ENCODE results near the gene VWA8. TPM values are rescaled to one million over a fixed set of nuclear protein-coding genes. Genes with fewer than 3 reads are reported as not detected.
"Not testable (repeated sequence)": the region's sequence is repeated elsewhere in the genome, so short reads cannot be mapped to it uniquely, and the experiment has no call there.

VWA8 gene
- total and polyA plus RNA-seq, 7 experiments from 2014 or later, result 4.8 to 26.3 (median 21.6) TPM

DNA sequence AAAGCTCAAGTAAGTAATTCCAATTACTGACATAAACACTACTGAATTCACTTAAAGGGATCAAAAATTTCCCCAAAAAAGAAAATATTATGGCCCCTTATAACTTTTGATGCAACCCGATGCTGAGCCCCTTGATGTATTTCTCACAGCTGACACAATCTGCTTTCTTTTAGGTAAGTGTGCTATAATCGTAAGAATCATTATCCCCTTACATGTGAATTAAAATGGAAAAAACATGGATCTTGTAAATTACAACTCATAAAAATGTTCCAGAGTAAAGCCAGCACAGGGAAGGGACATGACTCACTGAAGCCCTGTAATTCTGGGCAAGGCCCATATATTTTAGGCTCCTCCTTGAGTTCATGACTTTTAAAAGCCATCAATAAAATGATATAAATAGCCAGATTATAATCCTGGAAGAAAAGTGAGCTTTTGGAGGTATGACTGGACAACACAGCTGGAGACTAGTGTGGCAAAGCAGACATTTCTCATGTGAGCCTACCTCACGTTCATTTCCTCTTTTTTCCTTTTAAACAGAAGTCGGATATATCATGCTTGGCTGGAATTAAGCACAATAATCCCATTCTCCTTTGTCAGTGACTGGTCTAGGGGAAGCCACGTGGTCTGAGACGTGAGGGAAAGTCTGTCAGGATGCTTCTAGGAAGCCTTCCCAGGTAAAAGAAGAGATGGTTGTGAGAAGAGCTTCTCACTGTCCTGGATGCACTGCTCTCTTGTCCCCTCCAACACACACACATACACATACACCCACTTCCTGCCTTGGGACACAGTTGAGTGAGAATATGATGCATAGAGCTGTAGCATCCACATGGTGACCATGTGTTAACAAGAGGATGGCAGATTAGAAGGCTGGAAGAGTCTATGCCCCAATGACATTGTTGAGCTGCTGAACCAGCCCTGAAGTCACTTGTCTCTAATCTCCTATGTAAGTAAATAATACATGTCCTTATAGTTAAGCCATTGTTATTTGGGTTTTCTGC, 338.2 kb downstream of the VWA8 start:
- intact Hi-C loops (cut with micrococcal nuclease), result loop anchor here in 1 of 2 donors (5.0 kb wide), 1 partner anchor 60 kb away; no protein-coding TSS in a partner anchor
- no peaks in the 10 kb centered on the region for H3K36me3 ChIP-seq (ENCODE audit: control insufficient read depth in 2 of 3, insufficient read depth in 3 of 3, low read length in 3 of 3)
- no peak overlapping the region for H3K4me3 Mint-ChIP-seq
- no peak overlapping the region for H3K27ac ChIP-seq (ENCODE audit: low read depth, low read length)
- H3K9me3 Mint-ChIP-seq, result peaks cover 0 to 26% (median 0%) of the 10 kb centered on the region in 11 donors
- no peak for ATAC-seq
- ChIA-PET POLR2A (interaction anchor here (0.8 kb wide), 1 partner anchor 21 kb away, joined by 4 read pairs; no protein-coding TSS in a partner anchor), CTCF (interaction anchor here (0.7 kb wide), 1 partner anchor 37 kb away, joined by 3 read pairs; no protein-coding TSS in a partner anchor)
- no peaks in the 10 kb centered on the region for H3K27me3 Mint-ChIP-seq
- H3K36me3 Mint-ChIP-seq, result peaks cover 0 to 36% (median 28%) of the 10 kb centered on the region in 5 donors
- H3K4me3 ChIP-seq (ENCODE audit: low read length), result no peak overlapping the region
- peaks cover 0 to 4% (median 0%) of the 10 kb centered on the region in 7 donors for H3K4me1 Mint-ChIP-seq
- no peak for DNase-seq
- no peaks in the 10 kb centered on the region for H3K27me3 ChIP-seq (ENCODE audit: control insufficient read depth in 2 of 2, insufficient read depth in 2 of 2, low read length in 2 of 2)
- no peaks in the 10 kb centered on the region for H3K9me3 ChIP-seq (ENCODE audit: control insufficient read depth in 2 of 3, low read length in 3 of 3)
- H3K4me1 ChIP-seq (ENCODE audit: control insufficient read depth in 2 of 2, insufficient read depth in 2 of 2, low read length in 2 of 2), result no peaks in the 10 kb centered on the region
- no peak overlapping the region for H3K27ac Mint-ChIP-seq

DNA sequence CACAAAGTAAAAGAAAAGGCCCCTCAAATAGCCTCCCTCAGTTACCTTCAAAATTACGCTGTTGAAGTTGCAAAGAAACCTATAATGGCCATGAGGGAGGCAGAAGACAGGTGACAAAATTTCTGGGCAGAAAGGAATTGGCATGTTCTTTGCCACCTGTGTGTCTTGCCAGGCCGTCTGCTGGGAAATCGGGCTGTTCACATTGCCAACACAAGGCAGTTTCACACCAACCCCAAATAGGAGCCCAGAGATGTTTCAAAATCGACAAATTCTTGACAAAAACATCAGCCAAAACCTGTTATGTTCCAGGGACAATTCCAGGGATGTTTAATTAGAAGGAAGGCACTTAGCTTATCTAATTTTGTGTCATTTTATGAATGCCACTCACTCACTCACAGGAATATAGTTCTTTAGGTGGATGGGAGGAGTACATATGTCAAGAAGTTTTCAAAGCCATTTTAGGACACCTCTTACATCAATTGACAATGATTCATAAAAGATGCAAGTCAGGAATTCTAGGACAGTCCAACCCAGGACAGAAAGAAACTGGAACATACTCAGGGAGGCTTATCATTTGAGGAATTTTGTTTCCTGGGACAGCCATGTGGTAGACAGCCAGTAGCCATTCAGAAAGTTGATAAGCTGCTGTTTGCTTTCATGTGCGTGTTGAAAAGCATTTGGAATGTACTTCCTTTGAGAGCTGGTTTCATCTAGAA, 339.0 kb downstream of the VWA8 start:
- Histone ChIP-seq H3K27ac (ENCODE audit: low read depth, low read length) (no peak overlapping the region), H3K27me3 (ENCODE audit: control insufficient read depth in 2 of 2, insufficient read depth in 2 of 2, low read length in 2 of 2) (no peaks in the 10 kb centered on the region), H3K4me3 (ENCODE audit: low read length) (no peak overlapping the region), H3K9me3 (ENCODE audit: control insufficient read depth in 2 of 3, low read length in 3 of 3) (no peaks in the 10 kb centered on the region), H3K4me1 (ENCODE audit: control insufficient read depth in 2 of 2, insufficient read depth in 2 of 2, low read length in 2 of 2) (no peaks in the 10 kb centered on the region), H3K36me3 (ENCODE audit: control insufficient read depth in 2 of 3, insufficient read depth in 3 of 3, low read length in 3 of 3) (no peaks in the 10 kb centered on the region)
- Mint-ChIP-seq H3K27ac (no peak overlapping the region), H3K4me1 (peaks cover 0 to 4% (median 0%) of the 10 kb centered on the region in 7 donors), H3K27me3 (no peaks in the 10 kb centered on the region), H3K4me3 (no peak overlapping the region), H3K36me3 (peaks cover 0 to 30% (median 25%) of the 10 kb centered on the region in 5 donors), H3K9me3 (peaks cover 0 to 28% (median 0%) of the 10 kb centered on the region in 11 donors)
- no peak for DNase-seq
- intact Hi-C loops (cut with micrococcal nuclease), result loop anchor here in 1 of 2 donors (5.0 kb wide), 1 partner anchor 60 kb away; no protein-coding TSS in a partner anchor
- ChIA-PET CTCF (interaction anchor here (0.7 kb wide), 1 partner anchor 38 kb away, joined by 3 read pairs; no protein-coding TSS in a partner anchor), POLR2A (no interaction called here)
- ATAC-seq, result no peak

DNA sequence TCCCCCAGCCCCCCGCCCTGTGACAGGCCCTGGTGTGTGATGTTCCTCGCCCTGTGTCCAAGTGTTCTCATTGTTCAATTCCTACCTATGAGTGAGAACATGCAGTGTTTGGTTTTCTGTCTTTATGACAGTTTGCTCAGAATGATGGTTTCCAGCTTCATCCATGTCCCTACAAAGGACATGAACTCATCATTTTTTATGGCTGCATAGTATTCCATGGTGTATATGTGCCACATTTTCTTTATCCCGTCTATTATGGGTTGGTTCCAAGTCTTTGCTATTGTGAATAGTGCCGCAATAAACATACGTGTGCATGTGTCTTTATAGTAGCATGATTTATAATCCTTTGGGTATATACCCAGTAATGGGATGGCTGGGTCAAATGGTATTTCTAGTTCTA, 343.3 kb downstream of the VWA8 start:
- peak overlapping the region in 1 of 9 donors; percentile 53 for H3K27ac Mint-ChIP-seq
- intact Hi-C loops (cut with micrococcal nuclease); H3K4me1 ChIP-seq (ENCODE audit: control insufficient read depth in 2 of 2, insufficient read depth in 2 of 2, low read length in 2 of 2); POLR2A ChIA-PET; H3K4me3 ChIP-seq (ENCODE audit: low read length); H3K4me1 Mint-ChIP-seq; CTCF ChIA-PET; H3K27me3 Mint-ChIP-seq; H3K27ac ChIP-seq (ENCODE audit: low read depth, low read length); ATAC-seq; H3K4me3 Mint-ChIP-seq; H3K9me3 ChIP-seq (ENCODE audit: control insufficient read depth in 2 of 3, low read length in 3 of 3); DNase-seq; H3K27me3 ChIP-seq (ENCODE audit: control insufficient read depth in 2 of 2, insufficient read depth in 2 of 2, low read length in 2 of 2): not testable (repeated sequence)
- H3K9me3 Mint-ChIP-seq, result peaks cover 0 to 22% (median 0%) of the 10 kb centered on the region in 11 donors
- peaks cover 4 to 39% (median 23%) of the 10 kb centered on the region in 5 donors for H3K36me3 Mint-ChIP-seq
- peaks cover 0 to 21% (median 0%) of the 10 kb centered on the region in 3 experiments for H3K36me3 ChIP-seq (ENCODE audit: control insufficient read depth in 2 of 3, insufficient read depth in 3 of 3, low read length in 3 of 3)

DNA sequence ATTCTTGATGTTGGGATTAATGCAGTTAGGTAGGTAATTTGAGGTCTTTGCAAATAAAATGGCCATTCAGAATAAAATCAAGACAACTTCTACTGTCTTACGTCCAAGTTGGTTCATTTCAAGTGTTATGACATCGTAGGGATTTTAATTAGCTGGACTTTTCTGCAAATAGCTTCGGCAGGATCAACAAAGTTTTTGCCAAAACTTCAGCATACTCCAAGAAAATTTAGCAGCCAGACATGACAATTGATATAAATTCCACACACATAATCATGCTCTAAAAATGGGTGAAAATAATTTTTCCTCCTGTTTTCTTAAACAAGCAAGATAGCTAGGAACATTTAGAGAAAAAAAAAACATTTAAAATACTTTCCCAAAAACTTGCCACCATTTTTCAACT, 344.8 kb downstream of the VWA8 start:
- H3K9me3 Mint-ChIP-seq, result peaks cover 0 to 20% (median 0%) of the 10 kb centered on the region in 11 donors
- intact Hi-C loops (cut with micrococcal nuclease), result no loop called here
- peaks cover 0 to 4% (median 0%) of the 10 kb centered on the region in 7 donors for H3K4me1 Mint-ChIP-seq
- peaks cover 0 to 27% (median 0%) of the 10 kb centered on the region in 3 experiments for H3K36me3 ChIP-seq (ENCODE audit: control insufficient read depth in 2 of 3, insufficient read depth in 3 of 3, low read length in 3 of 3)
- ATAC-seq (no peak), DNase-seq (no peak)
- no peaks in the 10 kb centered on the region for H3K9me3 ChIP-seq (ENCODE audit: control insufficient read depth in 2 of 3, low read length in 3 of 3)
- no peaks in the 10 kb centered on the region for H3K27me3 ChIP-seq (ENCODE audit: control insufficient read depth in 2 of 2, insufficient read depth in 2 of 2, low read length in 2 of 2)
- CTCF ChIA-PET, result interaction anchor here (0.6 kb wide), 1 partner anchor 220 kb away, joined by 5 read pairs; no protein-coding TSS in a partner anchor
- POLR2A ChIA-PET, result interaction anchor here (0.5 kb wide), 1 partner anchor 209 kb away, joined by 3 read pairs; no protein-coding TSS in a partner anchor
- H3K4me3 Mint-ChIP-seq, result no peak overlapping the region
- H3K4me3 ChIP-seq (ENCODE audit: low read length), result no peak overlapping the region
- H3K27me3 Mint-ChIP-seq, result no peaks in the 10 kb centered on the region
- H3K27ac Mint-ChIP-seq, result no peak overlapping the region
- H3K27ac ChIP-seq (ENCODE audit: low read depth, low read length), result no peak overlapping the region
- peaks cover 5 to 42% (median 24%) of the 10 kb centered on the region in 5 donors for H3K36me3 Mint-ChIP-seq
- H3K4me1 ChIP-seq (ENCODE audit: control insufficient read depth in 2 of 2, insufficient read depth in 2 of 2, low read length in 2 of 2), result no peaks in the 10 kb centered on the region

DNA sequence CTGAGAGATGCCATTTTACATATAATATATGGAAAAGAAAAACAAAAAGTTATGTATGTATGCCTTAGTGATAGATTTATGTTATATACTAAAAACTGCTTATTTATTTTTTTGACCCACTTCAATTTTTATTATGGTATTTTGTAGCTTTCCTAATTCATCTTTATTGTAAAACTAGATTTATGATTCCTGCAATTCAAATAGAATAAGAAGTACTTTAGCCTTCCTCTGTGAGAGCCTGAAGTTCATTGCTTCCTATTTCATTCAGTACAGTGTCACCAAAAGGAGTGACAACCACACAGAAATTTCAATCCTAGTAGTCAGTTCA, 345.4 kb downstream of the VWA8 start:
- Mint-ChIP-seq H3K4me3 (no peak overlapping the region), H3K27me3 (no peaks in the 10 kb centered on the region), H3K27ac (no peak overlapping the region), H3K4me1 (peaks cover 0 to 4% (median 0%) of the 10 kb centered on the region in 7 donors), H3K36me3 (peaks cover 10 to 48% (median 27%) of the 10 kb centered on the region in 5 donors), H3K9me3 (peaks cover 0 to 20% (median 0%) of the 10 kb centered on the region in 11 donors)
- H3K4me3 ChIP-seq (ENCODE audit: low read length), result no peak overlapping the region
- no peaks in the 10 kb centered on the region for H3K9me3 ChIP-seq (ENCODE audit: control insufficient read depth in 2 of 3, low read length in 3 of 3)
- ATAC-seq (no peak), DNase-seq (no peak)
- H3K27ac ChIP-seq (ENCODE audit: low read depth, low read length), result no peak overlapping the region
- peaks cover 0 to 34% (median 0%) of the 10 kb centered on the region in 3 experiments for H3K36me3 ChIP-seq (ENCODE audit: control insufficient read depth in 2 of 3, insufficient read depth in 3 of 3, low read length in 3 of 3)
- ChIA-PET POLR2A (no interaction called here), CTCF (no interaction called here)
- intact Hi-C loops (cut with micrococcal nuclease), result no loop called here
- no peaks in the 10 kb centered on the region for H3K27me3 ChIP-seq (ENCODE audit: control insufficient read depth in 2 of 2, insufficient read depth in 2 of 2, low read length in 2 of 2)
- no peaks in the 10 kb centered on the region for H3K4me1 ChIP-seq (ENCODE audit: control insufficient read depth in 2 of 2, insufficient read depth in 2 of 2, low read length in 2 of 2)

DNA sequence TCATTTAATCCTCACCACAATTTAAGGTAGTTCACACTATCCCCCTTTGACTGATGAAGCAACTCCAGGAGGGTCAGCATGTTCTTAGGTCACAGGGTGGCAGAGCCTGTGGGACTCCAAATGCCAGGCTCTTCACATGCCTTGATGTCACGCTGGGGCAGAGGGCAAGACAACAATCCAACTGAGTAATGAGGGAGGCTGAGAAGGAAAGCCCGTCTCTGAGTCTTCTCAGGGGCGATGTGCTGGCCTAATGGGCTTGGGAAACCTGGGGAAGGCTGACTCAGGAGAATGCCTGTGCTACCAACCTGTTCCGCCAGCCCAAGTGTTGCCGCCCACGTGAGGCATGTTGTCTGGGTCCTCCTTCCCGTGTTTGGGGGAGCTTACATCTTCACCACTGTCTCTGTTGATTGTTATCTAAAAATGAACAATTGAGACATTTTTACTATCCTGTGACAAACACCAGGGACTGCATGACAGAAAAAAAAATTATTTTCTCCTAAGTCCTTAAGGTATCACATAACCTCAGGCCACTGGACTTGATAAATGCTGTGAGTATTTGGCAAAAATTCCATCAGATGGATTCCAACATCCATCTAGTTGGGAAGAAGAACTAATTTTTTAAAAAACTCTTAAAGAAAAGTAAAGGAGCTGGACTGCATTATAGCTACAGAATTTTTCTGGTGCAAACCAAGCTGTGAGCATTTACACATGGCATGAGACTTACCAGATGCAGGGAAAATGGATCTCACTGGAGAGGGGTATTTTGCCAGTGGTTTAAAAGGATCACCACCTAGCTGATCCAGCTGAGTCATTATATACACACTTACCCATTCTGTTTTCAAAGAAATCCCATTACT, 346.0 kb downstream of the VWA8 start:
- ATAC-seq, result no peak
- H3K4me3 Mint-ChIP-seq, result no peak overlapping the region
- DNase-seq, result no peak
- peaks cover 0 to 14% (median 0%) of the 10 kb centered on the region in 11 donors for H3K9me3 Mint-ChIP-seq
- no peaks in the 10 kb centered on the region for H3K9me3 ChIP-seq (ENCODE audit: control insufficient read depth in 2 of 3, low read length in 3 of 3)
- H3K36me3 ChIP-seq (ENCODE audit: control insufficient read depth in 2 of 3, insufficient read depth in 3 of 3, low read length in 3 of 3), result peaks cover 0 to 40% (median 2%) of the 10 kb centered on the region in 3 experiments
- H3K4me1 Mint-ChIP-seq, result no peaks in the 10 kb centered on the region
- no peak overlapping the region for H3K4me3 ChIP-seq (ENCODE audit: low read length)
- no peaks in the 10 kb centered on the region for H3K27me3 ChIP-seq (ENCODE audit: control insufficient read depth in 2 of 2, insufficient read depth in 2 of 2, low read length in 2 of 2)
- H3K27ac ChIP-seq (ENCODE audit: low read depth, low read length), result no peak overlapping the region
- CTCF ChIA-PET, result no interaction called here
- POLR2A ChIA-PET, result no interaction called here
- H3K36me3 Mint-ChIP-seq, result peaks cover 16 to 48% (median 27%) of the 10 kb centered on the region in 5 donors
- no peaks in the 10 kb centered on the region for H3K4me1 ChIP-seq (ENCODE audit: control insufficient read depth in 2 of 2, insufficient read depth in 2 of 2, low read length in 2 of 2)
- intact Hi-C loops (cut with micrococcal nuclease), result loop anchor here in 1 of 2 donors (5.0 kb wide), 1 partner anchor 1683 kb away; no protein-coding TSS in a partner anchor
- no peaks in the 10 kb centered on the region for H3K27me3 Mint-ChIP-seq
- H3K27ac Mint-ChIP-seq, result no peak overlapping the region
